GM19452 (cell line): ENCODE data around the gene CTDSPL.

Experiments
- ATAC-seq: cut with Tn5 transposase; IDR thresholded peaks from one replicate; pipeline ENCODE4 v1.9.1; 2021; ENCODE audit not compliant: unreplicated experiment

The CTDSPL gene

GRCh38 chr3:37997791-37998370, 136.2 kb downstream of the CTDSPL start:
- no peak for ATAC-seq

DNA sequence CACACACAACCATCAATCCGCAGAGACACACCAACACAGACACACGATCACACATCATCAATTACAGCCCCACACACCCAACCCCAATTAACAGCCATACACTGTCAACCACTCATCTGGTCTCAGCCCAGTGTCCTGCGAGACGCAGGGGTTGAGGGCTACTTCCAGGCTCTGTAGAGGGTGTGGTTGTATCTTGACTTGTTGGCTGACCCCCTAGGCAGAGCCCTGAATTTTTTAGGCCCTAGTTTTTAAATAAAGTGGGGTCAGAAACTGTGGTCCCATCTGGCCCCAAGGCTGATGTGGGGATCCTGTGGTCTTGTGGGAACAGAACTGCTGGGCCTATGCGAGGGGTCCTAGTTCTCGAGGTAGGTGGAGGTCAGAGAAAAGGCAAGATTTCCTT, 138.2 kb downstream of the CTDSPL start:
- no peak for ATAC-seq

GRCh38 chr3:38000242-38000916, 138.7 kb downstream of the CTDSPL start:
- ATAC-seq = no peak

DNA sequence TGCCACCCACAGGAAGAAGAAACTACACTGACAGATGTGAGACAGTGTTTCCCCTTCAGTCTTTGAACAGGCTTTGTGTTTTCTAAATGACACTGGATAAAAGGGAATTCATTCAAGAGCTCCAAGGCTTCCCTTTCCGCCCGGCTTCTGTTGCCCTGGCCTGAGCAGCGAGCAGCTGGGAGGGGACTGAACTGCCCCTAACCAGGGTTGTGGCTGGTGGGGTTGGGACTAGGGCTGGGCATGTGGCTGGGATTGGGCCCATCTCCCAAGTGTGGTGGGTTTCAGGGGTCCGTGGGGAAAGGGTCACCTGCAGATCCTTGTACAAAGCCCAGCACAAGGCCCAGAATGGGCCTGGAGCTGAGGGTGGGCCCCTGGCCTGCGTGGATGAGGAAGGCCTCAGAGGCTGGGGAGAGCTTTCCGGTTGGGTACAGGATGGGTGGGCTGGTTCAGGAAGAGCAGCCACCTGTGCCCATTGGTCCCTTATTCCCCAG, 139.3 kb downstream of the CTDSPL start:
- no peak for ATAC-seq

GRCh38 chr3:38001456-38002081, 139.9 kb downstream of the CTDSPL start:
- no peak for ATAC-seq

DNA sequence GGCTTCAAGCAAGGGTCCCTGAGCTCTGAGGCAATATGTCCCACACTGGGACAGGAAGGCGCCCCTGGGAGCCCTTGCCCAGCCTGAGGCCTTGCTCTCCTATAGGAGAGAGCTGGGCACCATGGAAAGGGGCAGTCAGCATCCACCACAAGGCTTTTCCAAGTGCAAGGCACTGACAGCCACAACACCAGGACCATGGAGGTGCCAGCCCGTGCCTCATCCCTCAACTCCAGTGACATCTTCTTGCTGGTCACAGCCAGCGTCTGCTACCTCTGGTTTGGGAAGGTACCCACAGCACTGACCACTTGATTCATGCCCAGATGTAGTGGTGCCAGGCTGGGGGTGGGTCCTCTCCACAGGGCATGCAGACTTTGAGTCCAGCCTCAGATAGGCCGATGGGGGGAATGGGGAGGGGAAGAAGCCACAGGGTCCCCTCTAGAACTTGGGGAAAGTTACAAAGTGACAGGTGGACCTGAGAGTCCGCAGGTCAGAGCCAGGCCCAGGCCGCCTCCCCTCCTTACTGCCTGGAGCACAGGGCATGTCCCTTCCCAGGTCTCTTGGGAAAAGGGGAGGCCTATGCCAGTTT, 140.7 kb downstream of the CTDSPL start:
- no peak for ATAC-seq

DNA sequence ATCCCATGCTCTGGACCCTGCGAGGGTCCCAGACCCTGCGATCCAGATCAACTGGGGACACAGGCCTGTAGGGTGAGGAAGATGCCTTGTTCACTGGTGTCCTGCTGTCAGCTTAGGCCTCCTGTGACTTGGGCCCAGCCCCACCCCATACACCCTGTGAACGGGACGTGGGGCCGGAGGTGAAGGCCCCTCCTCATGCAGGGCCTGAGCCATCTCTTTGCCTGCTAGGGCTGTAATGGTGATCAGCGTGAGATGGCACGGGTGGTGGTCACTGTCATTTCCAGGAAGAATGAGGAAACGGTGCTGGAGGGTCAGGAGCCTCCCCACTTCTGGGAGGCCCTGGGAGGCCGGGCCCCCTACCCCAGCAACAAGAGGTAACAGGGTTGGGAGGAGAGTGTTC, 141.3 kb downstream of the CTDSPL start:
- ATAC-seq = no peak

- no peak for ATAC-seq
Measured at GRCh38 chr3:38003371-38003816, 141.7 kb downstream of the CTDSPL start.

DNA sequence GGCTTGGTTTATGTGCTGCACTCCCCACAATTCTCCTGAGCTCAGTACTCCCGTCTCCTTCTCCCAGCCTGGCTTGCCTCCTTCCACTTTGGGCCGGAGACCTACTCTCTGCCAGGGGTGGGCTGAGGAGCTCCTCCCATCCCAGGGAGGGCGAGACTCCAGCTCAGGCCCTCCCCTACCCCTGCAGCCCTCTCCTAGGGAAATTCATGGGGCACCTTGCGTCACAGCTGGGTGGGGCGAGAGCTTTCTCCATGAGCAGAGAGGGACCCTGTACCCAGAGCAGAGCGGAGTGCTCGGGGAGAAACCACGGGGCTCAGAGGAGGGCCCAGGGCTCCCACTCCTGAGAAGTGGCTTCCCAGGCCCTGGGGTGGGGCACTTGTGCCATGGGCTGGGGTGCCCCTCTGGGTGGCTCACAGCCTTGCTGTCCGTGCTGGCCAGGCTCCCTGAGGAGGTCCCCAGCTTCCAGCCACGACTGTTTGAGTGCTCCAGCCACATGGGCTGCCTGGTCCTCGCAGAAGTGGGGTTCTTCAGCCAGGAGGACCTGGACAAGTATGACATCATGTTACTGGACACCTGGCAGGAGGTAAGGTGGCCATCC, 142.2 kb downstream of the CTDSPL start:
- ATAC-seq = no peak

- ATAC-seq = no peak
Measured at GRCh38 chr3:38004415-38005075, 142.9 kb downstream of the CTDSPL start.

DNA sequence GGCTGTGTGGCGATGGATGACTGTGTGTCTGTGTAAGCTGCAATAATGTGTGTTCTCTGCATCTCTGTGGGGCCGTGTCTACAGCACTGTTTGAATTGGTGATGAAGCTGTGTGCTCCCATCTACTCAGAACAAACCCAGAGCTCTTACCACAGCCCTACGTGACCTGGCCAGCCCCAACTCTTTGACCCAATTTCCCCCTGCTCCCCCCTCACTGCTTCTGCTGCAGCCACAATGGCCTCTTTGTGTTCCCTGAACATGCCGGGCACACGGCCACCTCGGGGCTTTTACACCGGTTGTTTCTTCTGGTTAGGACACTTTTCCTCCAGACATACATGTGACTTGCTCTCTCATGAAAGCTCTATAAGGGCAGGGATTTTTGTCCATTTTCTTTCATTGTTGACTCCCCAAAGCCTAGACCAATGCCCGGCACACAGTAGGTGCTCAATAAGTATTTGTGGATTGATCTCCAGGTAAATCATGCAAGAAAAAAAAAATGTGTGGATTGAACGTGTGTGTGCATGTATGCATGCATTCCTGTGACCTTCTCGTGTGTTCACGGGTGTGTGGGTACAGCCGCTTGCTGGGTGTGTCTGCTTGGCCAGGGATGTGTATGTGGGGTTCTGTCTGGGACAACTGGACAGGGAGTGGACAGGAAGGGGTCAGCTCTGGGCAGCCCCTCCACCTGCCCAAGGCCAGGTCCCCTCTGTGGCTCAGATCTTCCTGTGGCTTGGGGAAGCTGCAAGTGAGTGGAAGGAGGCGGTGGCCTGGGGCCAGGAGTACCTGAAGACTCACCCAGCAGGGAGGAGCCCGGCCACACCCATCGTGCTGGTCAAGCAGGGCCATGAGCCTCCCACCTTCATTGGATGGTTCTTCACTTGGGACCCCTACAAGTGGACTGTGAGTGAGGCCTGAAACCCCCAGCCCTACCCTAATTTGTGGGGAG, 143.7 kb downstream of the CTDSPL start:
- ATAC-seq = no peak

- no peak for ATAC-seq
Measured at GRCh38 chr3:38006031-38006430, 144.4 kb downstream of the CTDSPL start.

DNA sequence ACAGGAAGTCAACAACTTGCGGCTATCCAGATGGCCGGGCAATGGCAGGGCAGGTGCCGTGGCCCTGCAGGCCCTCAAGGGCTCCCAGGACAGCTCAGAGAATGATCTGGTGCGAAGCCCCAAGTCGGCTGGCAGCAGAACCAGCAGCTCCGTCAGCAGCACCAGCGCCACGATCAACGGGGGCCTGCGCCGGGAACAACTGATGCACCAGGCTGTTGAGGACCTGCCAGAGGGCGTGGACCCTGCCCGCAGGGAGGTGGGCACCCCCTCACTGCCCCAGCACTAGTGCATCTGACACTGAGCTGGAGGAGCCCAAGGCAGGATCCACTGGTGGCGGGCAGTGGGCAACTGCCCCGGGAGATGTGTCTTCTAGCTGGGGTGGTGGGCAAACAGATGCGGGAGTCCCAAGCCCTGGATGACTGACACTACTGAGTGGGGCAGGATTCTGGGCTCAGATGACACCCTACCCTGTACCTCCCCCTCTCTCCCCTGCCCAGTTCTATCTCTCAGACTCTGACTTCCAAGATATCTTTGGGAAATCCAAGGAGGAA, 144.8 kb downstream of the CTDSPL start:
- no peak for ATAC-seq

DNA sequence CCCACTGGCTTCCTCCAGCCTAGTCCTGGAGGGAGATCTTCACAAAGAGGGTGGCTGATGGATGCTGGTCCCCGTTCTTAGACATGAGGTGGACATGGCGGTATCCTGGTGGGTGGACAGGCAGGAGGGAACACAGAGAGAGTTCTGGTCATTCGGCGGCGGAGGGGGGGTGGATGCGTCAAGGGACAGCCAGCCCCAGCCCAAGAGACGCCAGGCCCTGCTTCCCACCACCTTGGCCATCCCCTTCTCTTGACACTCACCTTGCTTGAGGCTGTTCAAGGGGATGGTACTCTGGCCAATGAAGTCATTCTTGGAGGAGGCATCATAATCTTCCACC, 146.0 kb downstream of the CTDSPL start:
- ATAC-seq = no peak

GRCh38 chr3:38008191-38008701, 146.6 kb downstream of the CTDSPL start:
- ATAC-seq = no peak

DNA sequence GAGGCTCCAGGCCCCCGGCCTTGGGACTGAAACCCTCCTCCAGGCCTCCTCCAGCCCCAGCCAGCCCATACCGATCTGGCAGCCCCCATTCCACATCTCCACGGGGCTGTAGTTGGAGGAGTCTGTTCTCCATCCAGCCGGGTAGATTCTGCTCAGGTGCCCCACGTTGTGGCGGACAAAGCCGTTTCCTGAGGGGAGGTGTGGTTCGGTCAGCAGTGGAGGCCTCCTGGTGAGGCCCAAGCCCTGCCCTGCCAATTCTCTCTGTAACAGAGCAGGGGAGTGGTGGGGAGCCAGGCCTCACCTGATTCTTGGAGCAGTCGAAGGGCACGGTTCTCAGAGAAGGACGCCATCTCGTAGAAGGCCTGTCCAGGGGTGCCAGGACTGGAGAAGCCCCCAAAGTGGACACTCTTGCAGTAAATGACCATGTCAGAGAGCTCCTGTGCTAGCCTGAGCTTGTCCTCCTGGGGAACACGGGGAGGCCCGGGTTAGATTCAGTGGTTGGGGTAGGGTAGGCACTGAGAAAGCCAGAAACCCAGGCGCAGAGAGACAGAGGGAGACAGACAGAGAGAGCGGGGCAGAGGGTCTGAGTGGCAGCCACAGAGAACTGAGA, 147.4 kb downstream of the CTDSPL start:
- ATAC-seq = no peak

- ATAC-seq = no peak
Measured at GRCh38 chr3:38009807-38010591, 148.3 kb downstream of the CTDSPL start.

DNA sequence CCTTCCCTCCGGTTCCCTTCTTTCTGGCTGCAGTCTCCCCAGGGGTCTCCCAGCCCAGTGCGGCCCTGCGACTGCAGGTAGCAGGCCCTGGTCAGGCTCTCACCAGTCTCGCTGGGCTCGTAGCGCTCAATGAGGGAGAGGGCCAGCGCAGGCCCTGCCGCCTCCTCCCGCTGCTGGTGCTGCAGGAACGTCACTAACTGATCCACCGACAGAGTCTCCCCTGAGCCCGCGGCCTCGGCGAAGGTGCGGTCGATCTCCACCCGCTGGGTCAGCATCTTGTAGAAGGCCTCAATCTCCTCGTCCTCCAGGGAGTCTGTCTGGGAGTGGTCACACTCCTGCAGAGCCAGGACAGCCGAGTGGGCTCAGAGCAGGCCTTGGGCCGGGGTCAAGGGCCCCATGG, 149.4 kb downstream of the CTDSPL start:
- ATAC-seq = no peak
